K562 (cell line): ENCODE results near the gene RCSD1. TPM values are rescaled to one million over a fixed set of nuclear protein-coding genes. Genes with fewer than 3 reads are reported as not detected.

ENCODE experiments used
- EWSR1 ChIP-seq: fragments of 450-650 bp; IDR thresholded peaks from 2 replicates; pipeline ENCODE4 v1.6.1; 2018; ENCODE audit warnings: borderline replicate concordance, mild to moderate bottlenecking, low read depth, moderate library complexity; ENCODE audit not compliant: partially characterized antibody
- IRF2 ChIP-seq: sonication (generic); formaldehyde crosslinking; IDR thresholded peaks from 2 replicates; pipeline ENCODE4 v1.8.1; 2022; ENCODE audit warnings: mild to moderate bottlenecking, missing genetic modification reagents
- L3MBTL2 ChIP-seq: fragments of 450-650 bp; IDR thresholded peaks from 2 replicates; pipeline ENCODE4 v1.6.1; 2016; ENCODE audit warnings: mild to moderate bottlenecking, moderate library complexity
- MAFG ChIP-seq: fragments of 450-650 bp; conservative IDR thresholded peaks from 2 replicates; pipeline ENCODE4 v1.6.1; 2016; ENCODE audit warnings: missing genetic modification characterization, missing compliant biosample characterization
- RFX7 ChIP-seq: fragments of 250-450 bp; sonication (Bioruptor Pico); IDR thresholded peaks from 2 replicates; pipeline ENCODE4 v1.5.1; 2021; ENCODE audit warnings: mild to moderate bottlenecking
- RHOXF2B ChIP-seq: fragments of 250-450 bp; sonication (Bioruptor Pico); conservative IDR thresholded peaks from 2 replicates; pipeline ENCODE4 v1.5.1; 2021
- SAFB2 ChIP-seq: fragments of 200-400 bp; formaldehyde crosslinking; IDR thresholded peaks from 2 replicates; pipeline ENCODE4 v1.6.1; 2018; ENCODE audit warnings: borderline replicate concordance, low read length, low read depth, moderate library complexity; ENCODE audit not compliant: severe bottlenecking
- SIX5 ChIP-seq, 2 experiments: IDR thresholded peaks; 2 replicates each; pipeline ENCODE4 v1.6.1; 2011; ENCODE audit warnings: low read length in 2 of 2, borderline replicate concordance in 1 of 2, low read depth in 1 of 2, mild to moderate bottlenecking in 1 of 2, moderate library complexity in 1 of 2; ENCODE audit not compliant: insufficient read depth in 1 of 2
- ZNF165 ChIP-seq: fragments of 250-450 bp; sonication (Bioruptor Pico); IDR thresholded peaks from 2 replicates; pipeline ENCODE4 v1.4.0; 2020; ENCODE audit warnings: borderline replicate concordance
- ZNF584 ChIP-seq: fragments of 200-800 bp; sonication (Bioruptor generic); IDR thresholded peaks from 2 replicates; pipeline ENCODE4 v1.6.1; 2016; ENCODE audit warnings: low read depth, mild to moderate bottlenecking, missing genetic modification characterization, missing compliant biosample characterization
- polyA plus RNA-seq, 8 experiments: library from polyadenylated mRNA; depleted of rRNA in 4 of 8; stranded (reverse) in 5 of 8; unstranded in 3 of 8; fragments of >200 nt; fragmentation: Nextera tagmentation in 2 of 8; fragmentation: Illumina TruSeq in 1 of 8; extraction: Ambion mirVana in 2 of 8; extraction: Trizol in 1 of 8; gene quantifications; 2 replicates each; pipeline versions ENCODE4 v1.2.1 to v1.2.3, GENCODE V29; 2011 to 2014; ENCODE audit warnings: inconsistent platforms in 1 of 8, missing spikeins in 1 of 8
- total RNA-seq, 7 experiments: library from RNA; depleted of rRNA in 6 of 7; stranded (reverse); fragments of >200 nt in 6 of 7; fragmentation: Illumina TruSeq in 2 of 7; extraction: Trizol in 2 of 7; gene quantifications; 2 replicates each; pipeline versions ENCODE4 v1.2.1 to v1.2.3, GENCODE V29; 2011 to 2021; ENCODE audit warnings: low replicate concordance in 1 of 7
- TF ChIP-seq, protein P1 (sequence below): fragments of 450-650 bp; formaldehyde crosslinking; IDR thresholded peaks from 2 replicates; pipeline ENCODE4 v1.4.0; 2020; ENCODE audit warnings: mild to moderate bottlenecking, moderate library complexity
- TF ChIP-seq, protein P2 (sequence below): fragments of 450-650 bp; formaldehyde crosslinking; IDR thresholded peaks from 2 replicates; pipeline ENCODE4 v1.4.0; 2020; ENCODE audit warnings: mild to moderate bottlenecking, moderate library complexity
- TF ChIP-seq, protein P3 (sequence below): fragments of 250-450 bp; sonication (Bioruptor Pico); IDR thresholded peaks from 2 replicates; pipeline ENCODE4 v1.8.0; 2021; ENCODE audit warnings: mild to moderate bottlenecking, moderate library complexity
- TF ChIP-seq, protein P4 (sequence below): fragments of 250-450 bp; sonication (Bioruptor Pico); IDR thresholded peaks from 2 replicates; pipeline ENCODE4 v1.6.1; 2021; ENCODE audit warnings: mild to moderate bottlenecking
- TF ChIP-seq, protein P5 (sequence below): fragments of 450-650 bp; IDR thresholded peaks from 2 replicates; pipeline ENCODE4 v1.6.1; 2016; ENCODE audit warnings: missing biosample characterization, missing genetic modification characterization
- TF ChIP-seq, protein P6 (sequence below): fragments of 450-650 bp; conservative IDR thresholded peaks from 2 replicates; pipeline ENCODE4 v1.6.1; 2016; ENCODE audit warnings: missing genetic modification characterization, low read depth, mild to moderate bottlenecking, missing compliant biosample characterization, moderate library complexity
- TF ChIP-seq, protein P7 (sequence below), 2 experiments: IDR thresholded peaks; 2 replicates each; pipeline ENCODE4 v1.6.1; 2012; ENCODE audit warnings: improper control_type of control experiment in 2 of 2, low read depth in 2 of 2, low read length in 2 of 2, borderline replicate concordance in 1 of 2

RCSD1 gene
- total and polyA plus RNA-seq, 9 of the 15 experiments (the other 6 are each of a cell fraction or from before 2014, with no cell fraction given) = 7.8 to 69.8 (median 45.3) TPM

DNA sequence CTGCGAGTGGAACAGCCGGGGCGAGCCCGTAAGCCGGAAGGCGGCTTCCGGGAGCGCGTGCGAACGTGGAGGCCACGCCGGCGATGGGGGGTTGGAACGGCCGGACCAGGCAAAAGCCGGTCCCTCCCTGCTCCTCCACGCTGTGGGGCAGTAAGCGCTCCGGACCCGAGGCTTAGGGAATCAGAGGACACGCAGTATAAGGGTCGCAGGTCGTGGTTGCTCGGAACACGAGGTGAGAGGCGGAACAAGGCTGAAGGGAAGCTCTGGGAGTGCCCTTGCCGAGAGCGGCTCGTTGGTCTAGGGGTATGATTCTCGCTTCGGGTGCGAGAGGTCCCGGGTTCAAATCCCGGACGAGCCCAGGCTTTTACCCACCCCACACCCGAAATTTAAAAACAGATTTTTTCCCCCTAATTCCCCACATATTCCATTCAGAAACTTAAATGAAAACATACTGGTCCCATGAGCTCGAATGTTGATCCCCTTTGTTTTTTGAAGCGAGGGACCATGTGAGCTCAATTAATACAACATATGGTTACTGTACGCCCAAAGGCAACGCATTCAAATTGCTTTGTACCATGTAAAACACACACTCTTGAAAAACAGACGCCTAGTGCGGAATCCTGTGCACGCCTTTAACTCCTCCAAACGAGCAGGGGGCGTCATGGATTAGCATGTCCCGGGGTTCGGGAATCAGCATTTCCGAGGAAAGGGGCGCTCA, 84.6 kb downstream of the RCSD1 start (continued):
- TF ChIP-seq, protein P1, sequence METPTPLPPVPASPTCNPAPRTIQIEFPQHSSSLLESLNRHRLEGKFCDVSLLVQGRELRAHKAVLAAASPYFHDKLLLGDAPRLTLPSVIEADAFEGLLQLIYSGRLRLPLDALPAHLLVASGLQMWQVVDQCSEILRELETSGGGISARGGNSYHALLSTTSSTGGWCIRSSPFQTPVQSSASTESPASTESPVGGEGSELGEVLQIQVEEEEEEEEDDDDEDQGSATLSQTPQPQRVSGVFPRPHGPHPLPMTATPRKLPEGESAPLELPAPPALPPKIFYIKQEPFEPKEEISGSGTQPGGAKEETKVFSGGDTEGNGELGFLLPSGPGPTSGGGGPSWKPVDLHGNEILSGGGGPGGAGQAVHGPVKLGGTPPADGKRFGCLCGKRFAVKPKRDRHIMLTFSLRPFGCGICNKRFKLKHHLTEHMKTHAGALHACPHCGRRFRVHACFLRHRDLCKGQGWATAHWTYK (CRISPR knock-in tag) = peak; percentile 89
- TF ChIP-seq EWSR1 = no peak
- TF ChIP-seq, protein P2, sequence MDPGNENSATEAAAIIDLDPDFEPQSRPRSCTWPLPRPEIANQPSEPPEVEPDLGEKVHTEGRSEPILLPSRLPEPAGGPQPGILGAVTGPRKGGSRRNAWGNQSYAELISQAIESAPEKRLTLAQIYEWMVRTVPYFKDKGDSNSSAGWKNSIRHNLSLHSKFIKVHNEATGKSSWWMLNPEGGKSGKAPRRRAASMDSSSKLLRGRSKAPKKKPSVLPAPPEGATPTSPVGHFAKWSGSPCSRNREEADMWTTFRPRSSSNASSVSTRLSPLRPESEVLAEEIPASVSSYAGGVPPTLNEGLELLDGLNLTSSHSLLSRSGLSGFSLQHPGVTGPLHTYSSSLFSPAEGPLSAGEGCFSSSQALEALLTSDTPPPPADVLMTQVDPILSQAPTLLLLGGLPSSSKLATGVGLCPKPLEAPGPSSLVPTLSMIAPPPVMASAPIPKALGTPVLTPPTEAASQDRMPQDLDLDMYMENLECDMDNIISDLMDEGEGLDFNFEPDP = peak; percentile 86; the same call in 1 of the 2 replicates
- TF ChIP-seq RHOXF2B = no peak
- TF ChIP-seq, protein P3, sequence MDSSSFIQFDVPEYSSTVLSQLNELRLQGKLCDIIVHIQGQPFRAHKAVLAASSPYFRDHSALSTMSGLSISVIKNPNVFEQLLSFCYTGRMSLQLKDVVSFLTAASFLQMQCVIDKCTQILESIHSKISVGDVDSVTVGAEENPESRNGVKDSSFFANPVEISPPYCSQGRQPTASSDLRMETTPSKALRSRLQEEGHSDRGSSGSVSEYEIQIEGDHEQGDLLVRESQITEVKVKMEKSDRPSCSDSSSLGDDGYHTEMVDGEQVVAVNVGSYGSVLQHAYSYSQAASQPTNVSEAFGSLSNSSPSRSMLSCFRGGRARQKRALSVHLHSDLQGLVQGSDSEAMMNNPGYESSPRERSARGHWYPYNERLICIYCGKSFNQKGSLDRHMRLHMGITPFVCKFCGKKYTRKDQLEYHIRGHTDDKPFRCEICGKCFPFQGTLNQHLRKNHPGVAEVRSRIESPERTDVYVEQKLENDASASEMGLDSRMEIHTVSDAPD = no peak
- TF ChIP-seq IRF2 (CRISPR knock-in tag) = no peak
- TF ChIP-seq ZNF584 (CRISPR knock-in tag) = no peak
- TF ChIP-seq RFX7 (CRISPR knock-in tag) = peak; percentile 15; the same call in 1 of the 2 replicates
- no peak for TF ChIP-seq SAFB2
- TF ChIP-seq, protein P4, sequence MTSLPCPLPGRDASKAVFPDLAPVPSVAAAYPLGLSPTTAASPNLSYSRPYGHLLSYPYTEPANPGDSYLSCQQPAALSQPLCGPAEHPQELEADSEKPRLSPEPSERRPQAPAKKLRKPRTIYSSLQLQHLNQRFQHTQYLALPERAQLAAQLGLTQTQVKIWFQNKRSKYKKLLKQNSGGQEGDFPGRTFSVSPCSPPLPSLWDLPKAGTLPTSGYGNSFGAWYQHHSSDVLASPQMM (CRISPR knock-in tag) = no peak
- TF ChIP-seq SIX5 (IDR thresholded peaks at IDR 0.05; ENCODE audit: borderline replicate concordance in 1 of 2, insufficient read depth in 1 of 2, low read depth in 1 of 2, low read length in 2 of 2) = no peak
- TF ChIP-seq, protein P5, sequence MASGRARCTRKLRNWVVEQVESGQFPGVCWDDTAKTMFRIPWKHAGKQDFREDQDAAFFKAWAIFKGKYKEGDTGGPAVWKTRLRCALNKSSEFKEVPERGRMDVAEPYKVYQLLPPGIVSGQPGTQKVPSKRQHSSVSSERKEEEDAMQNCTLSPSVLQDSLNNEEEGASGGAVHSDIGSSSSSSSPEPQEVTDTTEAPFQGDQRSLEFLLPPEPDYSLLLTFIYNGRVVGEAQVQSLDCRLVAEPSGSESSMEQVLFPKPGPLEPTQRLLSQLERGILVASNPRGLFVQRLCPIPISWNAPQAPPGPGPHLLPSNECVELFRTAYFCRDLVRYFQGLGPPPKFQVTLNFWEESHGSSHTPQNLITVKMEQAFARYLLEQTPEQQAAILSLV (tag) = no peak
- no peak for TF ChIP-seq MAFG (tag)
- TF ChIP-seq, protein P6, sequence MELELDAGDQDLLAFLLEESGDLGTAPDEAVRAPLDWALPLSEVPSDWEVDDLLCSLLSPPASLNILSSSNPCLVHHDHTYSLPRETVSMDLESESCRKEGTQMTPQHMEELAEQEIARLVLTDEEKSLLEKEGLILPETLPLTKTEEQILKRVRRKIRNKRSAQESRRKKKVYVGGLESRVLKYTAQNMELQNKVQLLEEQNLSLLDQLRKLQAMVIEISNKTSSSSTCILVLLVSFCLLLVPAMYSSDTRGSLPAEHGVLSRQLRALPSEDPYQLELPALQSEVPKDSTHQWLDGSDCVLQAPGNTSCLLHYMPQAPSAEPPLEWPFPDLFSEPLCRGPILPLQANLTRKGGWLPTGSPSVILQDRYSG (tag) = 0 out of 2 replicates have a peak, but pooled peaks have one; percentile 78
- TF ChIP-seq, protein P7, sequence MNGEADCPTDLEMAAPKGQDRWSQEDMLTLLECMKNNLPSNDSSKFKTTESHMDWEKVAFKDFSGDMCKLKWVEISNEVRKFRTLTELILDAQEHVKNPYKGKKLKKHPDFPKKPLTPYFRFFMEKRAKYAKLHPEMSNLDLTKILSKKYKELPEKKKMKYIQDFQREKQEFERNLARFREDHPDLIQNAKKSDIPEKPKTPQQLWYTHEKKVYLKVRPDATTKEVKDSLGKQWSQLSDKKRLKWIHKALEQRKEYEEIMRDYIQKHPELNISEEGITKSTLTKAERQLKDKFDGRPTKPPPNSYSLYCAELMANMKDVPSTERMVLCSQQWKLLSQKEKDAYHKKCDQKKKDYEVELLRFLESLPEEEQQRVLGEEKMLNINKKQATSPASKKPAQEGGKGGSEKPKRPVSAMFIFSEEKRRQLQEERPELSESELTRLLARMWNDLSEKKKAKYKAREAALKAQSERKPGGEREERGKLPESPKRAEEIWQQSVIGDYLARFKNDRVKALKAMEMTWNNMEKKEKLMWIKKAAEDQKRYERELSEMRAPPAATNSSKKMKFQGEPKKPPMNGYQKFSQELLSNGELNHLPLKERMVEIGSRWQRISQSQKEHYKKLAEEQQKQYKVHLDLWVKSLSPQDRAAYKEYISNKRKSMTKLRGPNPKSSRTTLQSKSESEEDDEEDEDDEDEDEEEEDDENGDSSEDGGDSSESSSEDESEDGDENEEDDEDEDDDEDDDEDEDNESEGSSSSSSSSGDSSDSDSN (IDR thresholded peaks at IDR 0.05; ENCODE audit: borderline replicate concordance in 1 of 2, low read depth in 2 of 2, low read length in 2 of 2) = peak; percentile 88 to 89; a peak in 3 of 4 replicates
- TF ChIP-seq L3MBTL2 = peak; percentile 96
- TF ChIP-seq ZNF165 (CRISPR knock-in tag) = peak; percentile 84; the same call in 1 of the 2 replicates
